Fibroblast of skin of right biceps (primary cell): Measurements from ENCODE around the gene CFAP73.

Experiments
- DNase-seq: peaks from one replicate; pipeline ENCODE4 v3.0.0-alpha.2; 2013

Gene CFAP73

GRCh38 chr12:113149361-113150150, at the start of gene CFAP73:
TSS of gene CFAP73 (plus strand) at chr12:113149724. CDS start at chr12:113149858, 134 bp downstream.
- DNase-seq = peak; percentile 86

GRCh38 chr12:113099764-113100163, 49.8 kb upstream of the CFAP73 start:
- DNase-seq = no peak

GRCh38 chr12:113101751-113102150, 47.8 kb upstream of the CFAP73 start:
- no peak for DNase-seq

GRCh38 chr12:113102811-113103210, 46.7 kb upstream of the CFAP73 start:
- no peak for DNase-seq

- no peak for DNase-seq
Observed at GRCh38 chr12:113103756-113104450, 45.6 kb upstream of the CFAP73 start.

- no peak for DNase-seq
Observed at GRCh38 chr12:113104953-113105510, 44.5 kb upstream of the CFAP73 start.

- DNase-seq = no peak
Observed at GRCh38 chr12:113105606-113106271, 43.8 kb upstream of the CFAP73 start.

- no peak for DNase-seq
Observed at GRCh38 chr12:113106361-113106760, 43.2 kb upstream of the CFAP73 start.

GRCh38 chr12:113108308-113108707, 41.2 kb upstream of the CFAP73 start:
- DNase-seq = no peak

GRCh38 chr12:113109360-113109759, 40.2 kb upstream of the CFAP73 start:
- DNase-seq = no peak

- DNase-seq = no peak
Observed at GRCh38 chr12:113109872-113110599, 39.5 kb upstream of the CFAP73 start.

- no peak for DNase-seq
Observed at GRCh38 chr12:113111247-113111646, 38.3 kb upstream of the CFAP73 start.

- DNase-seq = no peak
Observed at GRCh38 chr12:113112043-113112899, 37.3 kb upstream of the CFAP73 start.

- no peak for DNase-seq
Observed at GRCh38 chr12:113113397-113113796, 36.1 kb upstream of the CFAP73 start.

GRCh38 chr12:113114447-113115178, 34.9 kb upstream of the CFAP73 start:
- DNase-seq = no peak

- DNase-seq = no peak
Observed at GRCh38 chr12:113115455-113116126, 33.9 kb upstream of the CFAP73 start.

- no peak for DNase-seq
Observed at GRCh38 chr12:113116875-113117274, 32.6 kb upstream of the CFAP73 start.

GRCh38 chr12:113117684-113118083, 31.8 kb upstream of the CFAP73 start:
- DNase-seq = peak; percentile 15

- DNase-seq = no peak
Observed at GRCh38 chr12:113118142-113118541, 31.4 kb upstream of the CFAP73 start.

- DNase-seq = no peak
Observed at GRCh38 chr12:113119980-113120669, 29.4 kb upstream of the CFAP73 start.
